Activated CD4-positive, CD25-positive, alpha-beta regulatory T cell treated with anti-CD3 and anti-CD28 coated beads, Interleukin-2, amount 50 U/mL, for 16 hours (primary cell): Measurements from ENCODE around the gene CACNA1A.

Experiments
- DNase-seq: peaks from one replicate; pipeline ENCODE4 v3.0.0-alpha.2; 2020; ENCODE audit warnings: low read depth, low spot score

The CACNA1A gene

DNA sequence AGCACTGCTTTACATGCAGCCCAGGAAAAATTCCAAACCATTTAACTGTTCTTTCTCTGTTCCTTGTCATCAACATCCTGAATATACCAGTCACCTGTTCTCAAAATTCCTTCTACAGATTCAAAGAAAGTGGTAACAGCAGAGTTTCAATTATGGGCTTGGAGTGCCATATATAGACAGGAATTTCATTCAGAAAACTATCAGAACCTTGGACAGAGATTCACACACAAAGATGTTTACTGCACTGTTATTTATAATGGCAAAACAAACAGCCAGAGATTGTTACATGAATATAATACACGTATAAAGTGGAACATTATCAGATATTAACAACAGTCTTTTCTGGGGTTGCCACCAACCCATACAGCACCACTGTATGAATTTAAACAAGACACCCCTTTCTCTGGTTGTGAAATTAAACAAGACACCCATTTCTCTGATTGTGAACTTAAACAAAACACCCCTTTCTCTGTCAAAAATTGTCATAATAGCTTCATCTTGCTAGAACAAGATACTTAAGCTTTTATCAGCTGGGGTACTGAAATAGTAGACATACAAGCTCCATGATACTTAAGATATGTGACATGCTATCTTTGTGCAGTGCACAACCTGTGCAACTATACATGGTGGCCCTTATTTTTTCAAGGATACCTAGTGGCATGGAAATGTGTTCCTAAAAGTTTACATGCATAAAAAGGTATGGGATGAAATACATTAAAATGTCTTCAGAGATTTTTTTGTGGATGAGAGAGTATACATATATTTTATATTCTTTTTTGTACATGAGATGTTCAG, 12.6 kb downstream of the CACNA1A start:
- DNase-seq: no peak

DNA sequence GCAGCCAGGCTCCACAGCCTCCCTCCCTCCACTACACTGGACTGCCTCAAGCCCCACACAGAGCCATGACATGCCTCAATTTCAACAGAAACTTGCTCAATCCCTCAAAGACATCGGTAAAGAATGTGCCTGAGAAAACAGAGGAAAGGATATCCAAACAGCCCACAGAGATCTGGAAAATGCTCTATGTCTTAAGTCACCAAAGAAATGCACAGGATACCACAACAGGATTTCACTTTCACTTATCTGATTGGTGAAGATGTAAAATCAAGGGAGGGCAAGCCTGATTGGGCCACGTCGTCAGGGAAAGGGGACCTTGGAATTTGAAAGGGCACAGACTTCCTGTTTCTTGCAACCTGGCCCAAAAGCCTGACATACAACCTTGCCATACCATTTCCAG, 14.2 kb downstream of the CACNA1A start:
- DNase-seq: no peak

DNA sequence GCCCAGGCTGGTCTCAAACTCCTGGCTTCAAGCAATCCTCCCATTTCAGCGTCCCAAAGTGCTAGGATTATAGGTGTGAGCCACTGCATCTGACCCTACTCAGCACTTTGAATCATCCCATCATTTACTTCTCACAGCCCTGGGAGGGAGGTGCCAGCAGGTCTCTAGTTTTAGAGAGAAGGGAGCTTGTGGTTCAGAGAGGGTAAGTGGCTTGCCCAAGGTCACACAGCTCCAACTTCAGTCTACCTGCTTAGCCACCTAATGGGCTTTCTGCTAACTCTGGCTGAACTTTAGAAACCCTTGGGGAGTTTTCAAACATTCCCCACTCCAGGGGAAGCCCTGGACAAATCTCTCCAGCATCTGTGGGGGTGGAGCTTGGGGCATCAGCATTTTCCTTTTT, 18.3 kb downstream of the CACNA1A start:
- no peak for DNase-seq

DNA sequence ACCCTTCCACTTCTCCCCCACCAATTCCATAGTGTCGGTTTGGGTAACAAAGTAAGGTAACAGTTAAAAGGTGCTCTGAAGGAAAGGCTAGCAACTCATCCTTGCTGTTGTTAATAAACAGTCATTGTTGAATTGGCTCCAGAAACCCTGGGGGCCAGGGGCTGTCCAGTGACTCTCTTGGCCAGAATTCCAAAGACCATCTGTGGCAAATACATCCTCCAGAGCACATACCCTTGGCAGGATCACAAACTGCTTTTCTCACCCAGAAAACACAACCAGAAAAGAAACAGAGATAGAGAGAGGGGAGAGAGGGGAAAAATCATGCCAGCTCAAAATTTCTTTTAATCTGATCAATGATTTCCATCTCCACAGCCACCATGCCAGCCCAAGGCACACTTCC, 22.1 kb downstream of the CACNA1A start:
- DNase-seq: no peak

DNA sequence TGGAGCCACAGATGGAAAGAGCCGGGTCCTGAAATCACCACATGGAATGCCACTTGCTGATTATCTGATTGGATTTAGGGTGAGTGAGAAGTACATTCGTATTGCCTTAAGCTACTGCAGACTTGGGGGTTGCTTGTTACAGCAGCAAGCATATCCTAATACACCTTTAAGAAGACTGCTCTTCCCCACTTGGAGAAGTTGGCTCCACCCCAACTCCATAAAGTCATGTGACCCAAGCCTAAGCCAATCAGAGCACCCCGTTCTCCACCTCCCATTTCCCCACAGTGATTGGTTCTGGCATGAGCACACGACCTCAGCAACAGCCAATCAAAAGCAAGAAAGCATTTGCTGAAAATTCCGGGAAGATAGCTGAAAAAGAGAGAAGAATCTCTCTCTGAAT, 23.1 kb downstream of the CACNA1A start:
- DNase-seq: no peak

DNA sequence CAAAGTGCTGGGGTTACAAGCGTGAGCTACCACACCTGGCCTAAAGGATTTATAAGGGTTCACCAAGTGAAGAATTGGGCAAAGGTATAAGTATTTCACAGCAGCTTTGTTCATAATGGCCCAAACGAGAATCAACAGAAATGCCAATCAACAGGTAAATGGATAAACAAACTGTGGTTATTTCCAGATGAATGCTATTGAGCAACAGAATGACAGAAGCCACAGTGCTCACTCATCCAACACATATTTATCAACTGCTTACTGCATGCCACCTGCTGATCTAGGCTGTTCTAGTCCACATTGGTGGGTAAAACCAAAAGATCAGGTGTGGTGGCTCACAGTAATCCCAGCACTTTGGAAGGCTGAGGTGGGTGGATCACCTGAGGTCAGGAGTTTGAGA, 27.7 kb downstream of the CACNA1A start:
- DNase-seq: no peak

DNA sequence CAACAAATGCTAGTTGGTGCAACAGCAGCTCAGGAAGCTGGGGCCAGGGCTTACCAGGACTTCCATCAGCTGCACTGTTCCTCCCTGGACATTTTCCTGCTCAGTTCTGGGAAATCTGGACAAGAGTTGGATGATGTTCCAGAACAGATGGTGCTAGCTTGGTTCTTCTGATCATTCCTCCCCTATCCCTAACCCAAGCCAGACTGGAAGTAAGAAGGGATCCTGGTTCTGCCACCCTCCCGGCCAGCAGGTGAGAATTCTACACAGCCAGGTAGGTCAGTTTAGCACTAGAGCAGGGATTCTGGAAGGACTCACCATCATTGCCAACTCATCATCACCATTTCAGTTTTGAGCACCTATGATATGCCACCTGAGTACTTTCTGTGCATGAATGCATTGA, 30.2 kb downstream of the CACNA1A start:
- DNase-seq: no peak

DNA sequence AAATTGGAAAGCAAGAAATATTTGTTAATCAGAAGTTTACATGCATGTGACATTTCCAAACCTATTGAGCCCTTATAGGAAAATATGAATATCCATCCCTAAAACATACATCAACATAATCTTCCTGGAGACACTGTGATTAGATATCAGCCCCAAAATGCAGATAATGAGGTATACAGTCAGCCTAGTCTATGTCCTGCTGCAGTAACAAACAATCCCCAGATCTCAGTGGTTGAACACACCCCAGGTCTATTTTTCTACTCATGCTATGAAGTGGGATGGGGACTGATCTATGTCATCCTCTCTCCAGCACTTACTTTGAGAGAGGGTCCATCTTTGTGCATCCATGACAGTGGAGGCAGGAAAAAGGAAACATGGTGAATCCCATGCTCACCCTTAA, 31.2 kb downstream of the CACNA1A start:
- no peak for DNase-seq

DNA sequence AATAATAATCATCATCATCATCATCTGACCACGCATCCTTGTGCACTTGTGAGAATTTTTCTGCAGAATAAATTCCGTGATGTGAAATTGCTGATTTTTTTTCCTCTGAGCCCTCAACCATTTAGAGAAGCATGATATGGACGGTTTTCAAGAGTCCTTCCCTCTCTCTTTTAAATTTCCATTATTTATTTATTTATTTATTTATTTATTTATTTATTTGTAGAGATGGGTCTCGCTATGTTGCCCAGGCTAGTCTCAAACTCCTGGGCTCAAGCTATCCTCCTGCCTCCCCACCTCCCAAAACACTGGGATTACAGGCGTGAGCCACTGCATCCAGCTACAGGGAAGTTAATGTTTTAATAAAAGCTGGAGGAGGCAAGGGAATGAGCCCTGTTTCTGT, 39.6 kb downstream of the CACNA1A start:
- DNase-seq: no peak

DNA sequence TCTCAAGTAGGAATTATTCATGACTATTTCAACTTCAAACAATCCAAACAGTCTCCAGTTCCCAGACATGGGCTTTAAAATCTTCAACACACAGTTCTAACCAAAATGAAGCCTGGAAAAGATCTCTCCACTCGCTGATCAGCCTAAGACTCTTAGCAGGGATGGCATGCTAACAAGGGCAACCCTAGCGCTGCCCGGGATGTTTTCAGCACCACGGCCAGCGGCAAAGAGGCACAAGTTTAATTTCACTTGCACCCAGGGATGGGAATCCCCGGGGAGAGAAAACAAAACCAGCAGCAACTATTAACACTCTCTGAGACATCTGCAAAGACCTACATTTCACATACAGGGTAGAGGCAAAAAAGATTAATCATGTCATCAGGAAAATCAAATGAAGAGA, 43.0 kb downstream of the CACNA1A start:
- DNase-seq: no peak

DNA sequence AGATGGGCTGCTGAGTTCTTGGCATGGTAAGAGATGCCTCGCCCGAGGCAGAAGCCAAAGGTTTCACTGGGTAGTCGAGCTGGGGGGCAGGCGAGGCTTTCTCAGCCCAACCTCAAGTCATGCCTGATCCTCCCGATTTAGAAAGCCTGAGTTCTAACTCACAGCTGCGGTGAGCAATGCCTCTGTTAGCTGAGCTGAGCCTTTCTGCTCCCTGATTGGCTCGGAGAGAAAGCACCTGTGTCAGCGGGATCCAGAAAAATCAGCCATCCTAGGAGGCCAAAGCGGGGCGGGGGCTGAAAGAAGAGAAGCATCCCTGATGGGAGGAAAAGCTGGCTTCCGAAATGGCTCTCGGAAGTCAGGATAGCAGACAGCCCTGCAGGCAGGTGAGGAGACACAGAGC, 44.7 kb downstream of the CACNA1A start:
- no peak for DNase-seq

DNA sequence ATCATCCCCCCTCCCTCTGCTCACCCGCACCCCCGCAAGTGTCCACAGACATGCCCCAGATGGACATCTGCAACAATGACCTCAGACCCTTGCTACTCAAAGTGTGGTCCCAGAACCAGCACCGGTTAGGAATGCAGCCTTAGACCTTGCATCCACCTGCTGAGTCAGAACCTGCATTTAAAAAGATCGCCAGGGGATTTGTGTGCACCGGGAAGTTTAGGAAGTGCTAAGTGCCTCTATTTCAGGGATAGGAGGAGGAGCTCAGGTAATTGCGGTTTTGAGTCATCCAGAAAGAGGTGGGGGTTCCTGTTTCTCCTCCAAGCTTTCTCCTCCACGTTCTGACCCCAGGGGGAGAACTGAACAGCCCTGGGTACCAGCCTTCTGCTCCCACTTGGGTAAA, 46.2 kb downstream of the CACNA1A start:
- DNase-seq: no peak

DNA sequence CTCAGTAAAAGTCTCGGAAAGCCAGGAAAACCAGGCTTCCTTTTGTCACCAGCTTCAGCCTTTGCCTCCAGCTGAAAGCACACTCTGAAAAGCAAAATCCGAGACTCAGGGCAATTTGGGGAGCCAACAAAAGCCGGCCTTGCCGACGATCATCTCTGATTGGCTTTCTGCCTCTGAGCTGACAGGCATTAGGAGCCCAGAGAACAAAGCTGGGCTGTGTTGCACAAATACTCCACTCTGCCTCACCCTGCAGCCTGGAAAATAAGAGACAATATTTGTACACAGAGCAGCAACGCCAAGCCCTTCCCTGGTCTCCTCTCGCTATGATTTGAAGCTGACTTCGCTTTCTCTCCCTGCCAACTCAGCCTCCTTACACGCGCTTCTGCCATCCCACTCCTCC, 46.9 kb downstream of the CACNA1A start:
- DNase-seq: no peak

DNA sequence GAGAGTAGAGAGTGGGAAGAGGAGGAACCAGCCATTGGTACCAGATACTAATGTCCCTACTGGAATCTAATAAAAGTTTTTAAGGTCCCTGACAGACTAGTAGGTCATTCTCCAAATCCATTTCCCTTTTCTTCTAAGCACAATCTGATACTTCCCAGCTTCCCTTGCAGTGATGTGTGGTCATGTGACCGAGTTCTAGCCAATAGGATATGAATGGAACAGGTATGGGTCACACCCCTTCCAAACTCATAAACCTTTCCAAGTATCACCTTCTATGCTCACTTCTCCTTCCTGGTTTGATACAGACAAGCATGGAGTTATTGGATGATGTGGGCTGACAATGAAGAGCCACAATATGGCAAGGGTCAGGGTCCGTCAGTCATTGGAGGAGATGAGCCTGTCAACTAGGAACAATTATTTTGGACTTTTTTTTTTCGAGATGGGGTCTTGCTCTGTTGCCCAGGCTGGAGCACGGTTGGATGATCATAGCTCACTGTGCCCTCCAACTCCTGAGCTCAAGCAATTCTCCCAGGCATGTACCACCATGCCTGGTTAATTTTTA, 54.8 kb downstream of the CACNA1A start:
- no peak for DNase-seq

DNA sequence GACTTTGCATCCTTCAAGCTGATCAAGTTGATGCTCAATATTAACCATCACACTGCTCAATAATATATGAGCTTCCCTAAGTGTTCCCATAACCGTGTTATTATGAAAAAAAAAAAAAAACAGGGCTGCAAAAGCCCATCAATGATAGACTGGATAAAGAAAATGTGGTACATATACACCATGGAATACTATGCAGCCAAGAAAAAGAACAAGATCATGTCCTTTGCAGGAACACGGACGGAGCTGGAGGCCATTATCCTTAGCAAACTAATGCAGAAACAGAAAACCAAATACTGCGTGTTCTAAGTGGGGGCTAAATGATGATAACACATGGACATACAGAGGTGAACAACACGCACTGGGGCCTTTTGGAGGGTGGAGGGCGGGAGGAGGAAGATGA, 58.3 kb downstream of the CACNA1A start:
- DNase-seq: no peak

DNA sequence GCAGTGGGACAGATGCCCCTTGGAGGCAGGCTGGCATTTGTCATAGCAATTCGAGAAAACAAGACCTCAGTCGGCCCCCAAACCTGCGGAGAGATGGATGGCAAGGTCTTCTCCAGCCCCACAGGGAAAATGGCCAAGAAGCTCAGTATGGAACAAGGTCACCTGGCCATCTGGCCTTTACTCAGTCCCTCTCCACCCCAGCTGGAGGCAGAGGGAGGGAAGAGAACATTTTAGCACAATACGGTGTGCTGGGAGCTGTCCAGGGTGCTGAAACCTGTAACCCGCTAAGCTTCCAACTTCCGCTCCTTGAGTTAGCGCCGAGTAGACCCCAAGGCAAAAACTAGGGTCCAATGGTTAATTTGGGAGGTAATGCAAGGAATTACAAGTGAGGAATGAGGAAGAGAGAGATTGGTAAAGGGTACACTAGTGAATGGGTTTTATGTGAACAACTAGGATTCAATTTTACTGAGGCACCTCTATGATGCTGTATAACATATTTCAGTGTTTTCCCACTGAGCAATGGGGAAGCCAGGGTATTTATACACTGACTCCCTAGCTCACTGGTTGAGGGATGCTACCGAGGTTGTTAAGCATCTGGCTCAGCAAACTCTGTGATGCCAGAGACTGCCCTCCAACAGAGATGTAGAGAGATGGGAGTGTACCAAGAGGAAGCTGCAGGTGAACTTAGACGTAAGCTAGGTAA, 64.3 kb downstream of the CACNA1A start:
- peak; percentile 4 for DNase-seq

DNA sequence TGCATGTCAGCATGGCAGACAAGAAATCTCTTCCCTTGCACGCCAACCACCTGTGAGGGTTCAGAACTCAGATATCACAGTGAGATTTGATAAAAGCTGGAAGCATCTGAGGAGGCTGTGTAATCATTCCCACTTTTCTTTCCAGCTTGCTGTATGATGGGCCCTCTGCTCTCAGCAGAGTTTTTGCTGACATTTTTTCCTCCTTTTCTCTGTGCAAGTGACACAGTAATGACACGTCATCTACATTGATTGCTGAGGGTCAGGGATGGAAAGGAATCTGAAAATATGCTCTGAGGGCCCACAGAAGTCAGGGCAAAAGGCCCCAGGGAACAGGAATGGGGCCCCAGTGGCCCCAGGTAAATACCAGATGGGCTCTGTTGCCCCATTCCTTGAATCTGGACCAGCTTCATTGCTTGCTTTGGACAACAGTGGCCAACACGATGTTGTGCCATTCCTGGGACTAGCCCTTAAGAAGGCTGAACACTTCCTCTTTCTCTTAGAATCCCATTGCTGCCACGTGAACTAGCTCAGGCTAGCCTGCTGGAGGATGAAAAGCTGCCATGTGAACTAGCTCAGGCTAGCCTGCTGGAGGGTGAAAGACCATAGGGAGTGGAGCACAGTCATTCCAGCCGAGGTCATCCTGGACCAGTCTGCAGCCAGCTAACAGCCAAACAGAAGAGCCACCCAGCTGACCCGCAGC, 68.2 kb downstream of the CACNA1A start:
- DNase-seq: no peak

DNA sequence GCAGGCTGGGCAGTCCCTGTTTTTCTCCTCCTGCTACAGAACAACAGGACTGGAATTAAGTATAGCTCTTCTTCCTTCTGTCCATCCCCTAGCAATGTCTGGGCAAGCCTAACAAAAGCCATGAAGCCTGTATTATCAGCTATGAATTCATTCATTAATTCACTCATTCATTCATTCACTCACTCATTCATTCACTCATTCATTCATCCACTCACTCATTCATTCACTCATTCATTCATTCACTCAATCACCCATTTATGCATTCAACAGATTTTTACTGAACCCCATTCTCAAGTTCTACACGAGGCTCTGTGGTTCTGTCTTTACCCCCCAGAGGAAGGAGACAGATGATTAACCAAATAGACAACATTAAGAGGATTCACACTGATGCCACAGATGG, 69.9 kb downstream of the CACNA1A start:
- no peak for DNase-seq

DNA sequence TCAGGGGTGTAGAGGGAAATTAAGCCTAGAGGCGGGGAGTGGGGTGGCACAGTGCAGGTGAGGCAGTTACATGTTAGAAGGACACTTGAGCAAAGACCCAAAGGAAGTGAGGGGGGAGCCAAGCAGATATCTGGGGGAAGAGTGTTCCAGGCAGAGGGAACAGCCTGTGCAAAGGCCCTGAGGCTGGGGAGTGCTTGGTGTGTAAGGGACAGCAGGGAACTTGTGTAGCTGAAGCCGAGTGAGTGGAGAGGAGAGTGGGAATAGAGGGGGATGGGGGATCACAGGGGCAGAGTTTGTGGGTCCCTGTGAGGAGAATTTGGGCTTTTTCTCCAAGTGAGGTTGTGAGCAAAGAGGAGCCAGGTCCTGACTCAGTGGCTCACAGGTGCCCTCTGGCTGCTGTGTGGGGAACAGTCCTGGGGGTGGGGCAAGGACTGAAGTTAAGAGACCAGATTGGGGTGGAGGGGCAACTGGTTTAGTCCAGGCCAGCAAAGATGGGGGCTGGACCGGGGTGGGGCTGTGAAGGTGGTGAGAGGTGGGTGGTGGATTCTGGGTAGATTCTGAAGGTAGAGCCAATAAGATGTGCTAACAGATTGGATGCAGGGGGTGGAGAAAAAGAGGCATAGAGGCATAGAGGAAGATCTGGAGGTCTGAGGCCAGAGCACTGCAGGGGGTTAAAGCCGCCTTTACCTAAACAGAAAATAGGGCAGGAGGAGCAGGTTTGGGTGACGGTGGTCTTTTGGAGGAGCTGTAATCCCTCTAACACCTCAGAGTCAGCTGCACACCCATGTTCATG, 75.3 kb downstream of the CACNA1A start:
- peak; percentile 11 for DNase-seq

DNA sequence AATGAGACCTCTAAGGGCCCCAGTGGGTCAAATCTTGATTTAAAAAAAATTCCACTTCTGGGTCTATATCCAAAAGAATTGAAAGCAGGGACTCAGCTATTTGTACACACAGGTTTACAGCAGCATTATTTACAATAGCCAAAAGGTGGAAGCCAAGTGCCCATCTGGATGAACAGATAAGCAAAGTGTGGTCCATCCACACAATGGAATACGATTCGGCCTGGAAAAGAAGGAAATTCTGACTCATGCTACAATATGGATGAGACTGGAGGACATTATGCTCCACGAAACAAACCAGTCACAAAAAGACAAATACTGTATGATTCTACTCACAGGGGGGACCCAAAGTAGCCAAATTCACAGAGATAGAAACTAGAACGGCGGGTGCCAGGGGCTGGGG, 76.7 kb downstream of the CACNA1A start:
- no peak for DNase-seq

DNA sequence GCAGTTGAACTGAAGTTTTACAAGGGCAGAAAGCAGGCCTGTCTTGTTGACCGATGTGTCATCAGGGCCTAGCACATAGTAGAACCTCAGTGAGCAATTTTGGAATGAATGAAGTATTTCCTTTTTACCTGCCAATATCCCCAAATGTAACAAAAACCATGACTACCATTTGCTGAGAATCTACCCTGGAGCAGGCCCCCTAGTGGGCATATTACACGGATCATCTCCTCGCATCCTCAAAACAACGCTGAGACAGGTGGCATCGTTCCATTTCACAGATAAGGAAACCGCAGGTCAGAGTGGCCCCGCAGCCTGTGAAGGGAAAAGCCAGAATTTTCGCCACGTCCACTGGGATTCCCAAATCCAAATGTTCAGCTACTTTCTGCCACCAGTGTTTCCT, 77.9 kb downstream of the CACNA1A start:
- no peak for DNase-seq
